Astrocyte (in vitro differentiated cells and primary cell): Measurements from ENCODE around the gene JAML. TPM values are rescaled to one million over a fixed set of nuclear protein-coding genes. Genes with fewer than 3 reads are reported as not detected.

Experiments
- DNase-seq: peaks from one replicate; pipeline ENCODE4 v3.0.0-alpha.2; 2010; ENCODE audit warnings: low read depth
- FAIRE-seq: peaks from 2 replicates; lab custom pipeline; 2011; peaks lifted over from hg19 to GRCh38; lab: Jason Lieb, UNC
- H2AFZ ChIP-seq: 2 replicates; pipeline ENCODE4 v1.6.0; 2012; ENCODE audit warnings: low read depth, low read length, inconsistent platforms
- H3K27ac ChIP-seq: 2 replicates; pipeline ENCODE4 v1.5.1; 2011; ENCODE audit warnings: low read depth, low read length, inconsistent platforms
- H3K27me3 ChIP-seq: 2 replicates; pipeline ENCODE4 v1.6.0; 2011; ENCODE audit warnings: low read length, inconsistent platforms; ENCODE audit not compliant: insufficient read depth
- H3K36me3 ChIP-seq: 2 replicates; pipeline ENCODE4 v1.5.1; 2011; ENCODE audit warnings: low read length, inconsistent platforms; ENCODE audit not compliant: insufficient read depth
- H3K4me1 ChIP-seq: 2 replicates; pipeline ENCODE4 v1.5.1; 2011; ENCODE audit warnings: low read length, inconsistent platforms; ENCODE audit not compliant: insufficient read depth
- H3K4me2 ChIP-seq: 2 replicates; pipeline ENCODE4 v1.6.0; 2012; ENCODE audit warnings: low read length, inconsistent platforms
- H3K4me3 ChIP-seq: 2 replicates; pipeline ENCODE4 v1.5.1; 2011; ENCODE audit warnings: low read depth, mild to moderate bottlenecking, low read length, inconsistent platforms; ENCODE audit not compliant: insufficient read depth
- H3K79me2 ChIP-seq: 2 replicates; pipeline ENCODE4 v1.6.0; 2012; ENCODE audit warnings: mild to moderate bottlenecking, low read length, inconsistent platforms; ENCODE audit not compliant: insufficient read depth
- H3K9ac ChIP-seq: 2 replicates; pipeline ENCODE4 v1.6.0; 2012; ENCODE audit warnings: mild to moderate bottlenecking, low read length, inconsistent platforms
- H3K9me3 ChIP-seq: 2 replicates; pipeline ENCODE4 v1.5.1; 2012; ENCODE audit warnings: low read depth, mild to moderate bottlenecking, low read length, inconsistent platforms; ENCODE audit not compliant: insufficient read depth
- H4K20me1 ChIP-seq: 2 replicates; pipeline ENCODE4 v1.6.0; 2012; ENCODE audit warnings: low read length, inconsistent platforms; ENCODE audit not compliant: insufficient read depth
- H3K27ac Mint-ChIP-seq: one replicate; pipeline ENCODE4 v1.8.0; 2021; ENCODE audit warnings: mild to moderate bottlenecking, mixed read lengths; ENCODE audit not compliant: unreplicated experiment
- H3K27me3 Mint-ChIP-seq: one replicate; pipeline ENCODE4 v1.8.0; 2021; ENCODE audit warnings: low read depth, mixed read lengths; ENCODE audit not compliant: unreplicated experiment
- H3K36me3 Mint-ChIP-seq: one replicate; pipeline ENCODE4 v1.8.0; 2021; ENCODE audit warnings: low read depth, mixed read lengths; ENCODE audit not compliant: unreplicated experiment
- H3K4me1 Mint-ChIP-seq: one replicate; pipeline ENCODE4 v1.8.0; 2021; ENCODE audit warnings: low read depth, mixed read lengths; ENCODE audit not compliant: unreplicated experiment
- H3K4me3 Mint-ChIP-seq: one replicate; pipeline ENCODE4 v1.8.0; 2021; ENCODE audit warnings: mild to moderate bottlenecking, moderate library complexity, mixed read lengths; ENCODE audit not compliant: unreplicated experiment
- H3K9me3 Mint-ChIP-seq: one replicate; pipeline ENCODE4 v1.8.0; 2021; ENCODE audit warnings: mild to moderate bottlenecking, mixed read lengths; ENCODE audit not compliant: unreplicated experiment
- CTCF ChIP-seq: IDR thresholded peaks from 2 replicates; pipeline ENCODE4 v1.5.1; 2011; ENCODE audit warnings: low read depth, mild to moderate bottlenecking, inconsistent platforms, low read length, moderate library complexity; ENCODE audit not compliant: insufficient read depth
- EZH2 ChIP-seq: IDR thresholded peaks from 2 replicates; pipeline ENCODE4 v1.6.1; 2012; ENCODE audit warnings: mild to moderate bottlenecking, low read length, inconsistent platforms; ENCODE audit not compliant: insufficient read depth
- total RNA-seq: library from RNA; stranded (reverse); gene quantifications from 2 replicates; pipeline ENCODE4 v1.2.1, GENCODE V29; 2021

Gene JAML
- total RNA-seq, 1 donor from 2014 or later = not detected

DNA sequence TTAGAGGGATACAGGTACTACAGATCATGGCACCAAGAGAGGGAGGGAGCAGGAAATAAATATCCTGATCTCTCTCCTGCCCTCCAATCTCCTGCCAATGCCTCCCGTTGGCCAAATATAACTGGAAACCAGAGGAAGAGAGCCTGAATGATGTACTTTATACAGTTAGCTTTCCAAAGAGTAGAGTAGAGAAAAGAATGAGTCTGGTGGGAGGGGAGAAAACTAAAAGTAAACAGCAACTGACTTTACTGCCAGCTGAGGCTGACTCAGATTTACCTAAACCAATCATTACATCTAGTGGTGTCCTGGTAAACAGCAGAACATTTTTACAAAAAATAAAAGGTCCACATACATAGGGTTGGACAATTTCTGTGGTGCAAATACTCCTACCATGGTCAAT lies 22.2 kb upstream of the JAML start:
- no peaks in the 10 kb centered on the region for H3K79me2 ChIP-seq
- H3K9me3 Mint-ChIP-seq = no peaks in the 10 kb centered on the region
- H3K27ac Mint-ChIP-seq = no peak overlapping the region

DNA sequence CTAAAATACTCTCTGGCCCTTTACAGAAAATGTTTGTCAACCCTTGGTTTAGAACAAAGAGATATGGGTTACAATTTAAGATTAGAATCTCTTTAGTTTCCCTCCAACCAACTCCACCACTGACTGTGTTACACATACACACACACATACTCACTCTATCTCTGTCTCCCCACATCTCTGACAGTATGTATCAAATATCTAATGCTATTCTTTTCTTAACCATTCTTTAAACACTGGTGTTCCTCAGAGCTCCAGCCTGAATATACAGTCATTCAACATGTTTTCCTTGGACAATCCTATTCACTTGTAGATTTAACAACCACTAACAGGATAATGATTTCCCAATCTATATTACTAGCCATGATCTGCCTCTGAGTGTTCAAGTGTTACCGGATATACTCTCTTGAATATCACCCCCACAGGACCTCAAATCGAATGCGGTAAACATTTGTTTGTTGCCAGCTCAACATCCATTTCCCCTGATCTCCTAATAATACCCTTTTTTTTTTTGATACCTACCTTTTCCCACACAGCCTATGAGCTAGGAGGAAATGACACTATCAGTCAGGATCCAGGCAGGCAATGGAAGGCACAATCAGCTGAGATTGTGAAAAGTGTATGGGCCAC lies 21.2 kb upstream of the JAML start:
- H3K27ac Mint-ChIP-seq = no peak overlapping the region
- no peak overlapping the region for H3K4me2 ChIP-seq
- no peak overlapping the region for H3K4me3 ChIP-seq
- no peak overlapping the region for H3K9ac ChIP-seq
- no peaks in the 10 kb centered on the region for H3K9me3 Mint-ChIP-seq
- H3K36me3 Mint-ChIP-seq = peaks cover 2% of the 10 kb centered on the region
- FAIRE-seq (no peak), DNase-seq (no peak)
- H3K4me1 Mint-ChIP-seq = peaks cover 6% of the 10 kb centered on the region
- H3K36me3 ChIP-seq = no peaks in the 10 kb centered on the region
- H3K27me3 ChIP-seq = peaks cover 15% of the 10 kb centered on the region
- H3K79me2 ChIP-seq = no peaks in the 10 kb centered on the region
- no peak overlapping the region for H2AFZ ChIP-seq
- TF ChIP-seq EZH2 (no peak), CTCF (no peak)
- H3K27ac ChIP-seq = no peak overlapping the region
- H4K20me1 ChIP-seq = no peaks in the 10 kb centered on the region
- H3K27me3 Mint-ChIP-seq = no peaks in the 10 kb centered on the region
- no peak overlapping the region for H3K4me3 Mint-ChIP-seq
- H3K9me3 ChIP-seq = no peaks in the 10 kb centered on the region
- H3K4me1 ChIP-seq = no peaks in the 10 kb centered on the region

More for the DNA sequence above, 22.2 kb upstream of the JAML start:
- peaks cover 2% of the 10 kb centered on the region for H3K36me3 Mint-ChIP-seq
- Histone ChIP-seq H4K20me1 (no peaks in the 10 kb centered on the region), H3K4me1 (peaks cover 6% of the 10 kb centered on the region), H3K27ac (no peak overlapping the region), H3K4me2 (no peak overlapping the region), H3K27me3 (peaks cover 15% of the 10 kb centered on the region), H3K36me3 (no peaks in the 10 kb centered on the region), H3K9ac (no peak overlapping the region), H2AFZ (no peak overlapping the region), H3K9me3 (peaks cover 4% of the 10 kb centered on the region), H3K4me3 (no peak overlapping the region)
- DNase-seq (no peak), FAIRE-seq (no peak)
- H3K27me3 Mint-ChIP-seq = no peaks in the 10 kb centered on the region
- peaks cover 2% of the 10 kb centered on the region for H3K4me1 Mint-ChIP-seq
- no peak overlapping the region for H3K4me3 Mint-ChIP-seq
- TF ChIP-seq EZH2 (no peak), CTCF (no peak)

- FAIRE-seq = no peak
- H3K4me2 ChIP-seq = no peak overlapping the region
- peaks cover 6% of the 10 kb centered on the region for H3K4me1 Mint-ChIP-seq
- peaks cover 2% of the 10 kb centered on the region for H3K36me3 Mint-ChIP-seq
- no peaks in the 10 kb centered on the region for H3K4me1 ChIP-seq
- no peaks in the 10 kb centered on the region for H3K27me3 Mint-ChIP-seq
- DNase-seq = no peak
- H3K36me3 ChIP-seq = no peaks in the 10 kb centered on the region
- no peak overlapping the region for H3K4me3 Mint-ChIP-seq
- no peak overlapping the region for H3K9ac ChIP-seq
- H4K20me1 ChIP-seq = no peaks in the 10 kb centered on the region
- H3K27ac ChIP-seq = no peak overlapping the region
- no peaks in the 10 kb centered on the region for H3K9me3 Mint-ChIP-seq
- no peaks in the 10 kb centered on the region for H3K9me3 ChIP-seq
- H3K27ac Mint-ChIP-seq = no peak overlapping the region
- no peak for TF ChIP-seq EZH2
- no peak for TF ChIP-seq CTCF
- no peak overlapping the region for H3K4me3 ChIP-seq
- no peak overlapping the region for H2AFZ ChIP-seq
- H3K27me3 ChIP-seq = peaks cover 15% of the 10 kb centered on the region
- H3K79me2 ChIP-seq = no peaks in the 10 kb centered on the region
Measured at GRCh38 chr11:118243993-118244762, 19.4 kb upstream of the JAML start.
